RCC 7860 (cell line): ENCODE data around the gene MAP3K2.
A peak's percentile ranks its signal among the peaks of the same experiment; 100 is the strongest.

Experiments
- DNase-seq: peaks from one replicate; pipeline ENCODE4 v3.0.0-alpha.2; 2015; ENCODE audit warnings: low spot score
- FAIRE-seq: peaks from 2 replicates; lab custom pipeline; 2012; peaks lifted over from hg19 to GRCh38; lab: Jason Lieb, UNC

Gene MAP3K2

GRCh38 chr2:127386764-127387654, 766 bp downstream of the MAP3K2 start:
- FAIRE-seq (no peak), DNase-seq (peak; percentile 75)

DNA sequence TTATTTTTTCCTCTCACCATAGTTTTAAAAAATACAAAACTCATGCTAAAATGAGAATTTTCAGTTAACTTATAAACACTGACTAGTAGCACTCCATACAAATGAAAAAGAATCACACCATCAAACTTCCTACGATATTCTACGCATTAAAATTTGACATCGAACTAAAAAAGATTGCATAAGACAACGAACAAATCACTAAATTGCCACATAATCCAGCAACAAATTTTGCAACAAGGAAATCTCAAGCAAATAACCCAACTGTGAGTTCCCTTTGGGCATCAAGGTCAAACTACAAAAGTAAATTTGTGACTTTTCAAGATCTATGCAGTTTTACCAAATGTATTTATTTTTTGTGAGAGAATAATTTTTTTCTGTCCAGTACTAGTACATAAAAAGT, 1.5 kb downstream of the MAP3K2 start:
- no peak for FAIRE-seq

GRCh38 chr2:127384529-127384928, 3.2 kb downstream of the MAP3K2 start:
- FAIRE-seq: no peak
- no peak for DNase-seq

More for the DNA sequence above, 1.5 kb downstream of the MAP3K2 start:
- no peak for DNase-seq

GRCh38 chr2:127382831-127383230, 4.9 kb downstream of the MAP3K2 start:
- FAIRE-seq: no peak
- no peak for DNase-seq

DNA sequence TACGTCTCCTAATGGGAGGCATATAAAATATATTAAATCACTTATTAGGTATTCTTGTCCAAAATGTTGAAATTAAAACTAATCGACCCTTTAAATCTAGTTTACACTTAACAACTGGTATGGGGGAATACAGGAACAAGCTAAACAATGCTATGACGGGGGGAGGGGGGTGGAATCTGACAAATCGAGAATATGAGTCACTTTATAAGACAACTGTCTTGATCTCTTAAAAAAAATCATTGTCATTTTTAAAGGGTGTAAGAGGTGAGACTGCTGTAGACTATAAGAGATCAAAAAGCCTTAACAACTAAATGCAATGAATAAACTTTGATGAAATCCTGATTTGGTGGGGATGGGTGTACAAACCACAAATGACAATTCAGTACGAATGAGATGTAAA, 6.0 kb downstream of the MAP3K2 start:
- no peak for FAIRE-seq
- DNase-seq: no peak

- FAIRE-seq (no peak), DNase-seq (no peak)
Observed at GRCh38 chr2:127379712-127380355, 7.9 kb downstream of the MAP3K2 start.

DNA sequence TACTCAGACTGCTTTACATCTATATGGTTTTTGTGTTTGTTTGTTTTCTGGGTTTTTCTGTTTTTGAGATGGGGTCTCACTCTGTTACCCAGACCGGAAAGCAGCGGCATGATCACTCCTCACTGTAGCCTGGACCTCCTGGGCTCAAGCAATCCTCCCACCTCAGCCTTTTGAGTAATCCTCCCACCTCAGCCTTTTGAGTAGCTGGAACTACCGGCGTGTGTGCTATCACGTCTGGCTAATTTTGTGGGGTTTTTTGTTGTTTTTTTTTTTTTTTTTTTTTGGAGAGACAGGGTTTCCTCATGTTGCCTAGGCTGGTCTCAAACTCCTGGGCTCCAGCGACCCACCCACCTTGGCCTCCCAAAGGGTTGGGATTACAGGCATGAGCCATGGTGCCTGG, 9.1 kb downstream of the MAP3K2 start:
- DNase-seq: no peak
- FAIRE-seq: no peak

DNA sequence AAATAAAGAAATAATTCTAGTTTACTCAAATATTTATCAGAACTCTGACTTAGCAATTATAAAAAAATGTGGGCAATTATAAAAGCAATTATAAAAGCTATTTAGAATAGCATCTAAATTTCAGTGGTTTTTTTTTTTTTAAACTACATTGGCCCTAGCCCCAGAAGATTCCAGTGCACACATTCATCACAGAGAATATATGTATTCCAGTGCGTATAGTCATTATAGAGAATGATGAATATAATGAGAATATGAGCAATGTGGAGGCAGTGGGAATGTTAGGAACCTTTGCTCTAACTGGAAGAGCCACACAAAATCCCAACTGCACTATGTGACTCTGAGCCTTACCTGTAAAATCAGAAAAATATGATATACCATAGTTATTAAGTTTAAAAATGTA, 10.5 kb downstream of the MAP3K2 start:
- FAIRE-seq: no peak
- DNase-seq: no peak

- DNase-seq (no peak), FAIRE-seq (no peak)
Observed at GRCh38 chr2:127376257-127376656, 11.5 kb downstream of the MAP3K2 start.

GRCh38 chr2:127373362-127374083, 14.3 kb downstream of the MAP3K2 start:
- FAIRE-seq (no peak), DNase-seq (no peak)

- FAIRE-seq (no peak), DNase-seq (peak; percentile 35)
Observed at GRCh38 chr2:127371037-127371436, 16.7 kb downstream of the MAP3K2 start.

DNA sequence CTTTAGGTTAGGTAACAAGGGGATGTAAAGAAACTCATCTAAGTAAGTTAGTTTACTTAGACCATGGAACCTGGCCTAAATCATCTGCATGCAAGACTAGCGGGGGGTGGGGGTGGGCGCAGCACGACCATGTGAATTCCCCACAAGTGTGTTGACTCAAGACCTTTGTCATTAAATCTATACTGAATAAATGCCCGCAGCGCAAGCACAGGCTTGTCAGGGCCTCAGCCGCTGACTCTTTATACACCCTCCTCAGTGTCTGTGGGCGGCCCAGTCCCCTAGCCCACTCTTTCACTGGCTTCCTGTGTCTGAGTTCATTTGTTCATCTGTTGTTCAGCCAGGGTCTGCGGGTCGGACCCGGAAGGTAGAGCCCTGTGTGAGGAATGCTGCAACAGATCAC, 17.8 kb downstream of the MAP3K2 start:
- FAIRE-seq (no peak), DNase-seq (no peak)

DNA sequence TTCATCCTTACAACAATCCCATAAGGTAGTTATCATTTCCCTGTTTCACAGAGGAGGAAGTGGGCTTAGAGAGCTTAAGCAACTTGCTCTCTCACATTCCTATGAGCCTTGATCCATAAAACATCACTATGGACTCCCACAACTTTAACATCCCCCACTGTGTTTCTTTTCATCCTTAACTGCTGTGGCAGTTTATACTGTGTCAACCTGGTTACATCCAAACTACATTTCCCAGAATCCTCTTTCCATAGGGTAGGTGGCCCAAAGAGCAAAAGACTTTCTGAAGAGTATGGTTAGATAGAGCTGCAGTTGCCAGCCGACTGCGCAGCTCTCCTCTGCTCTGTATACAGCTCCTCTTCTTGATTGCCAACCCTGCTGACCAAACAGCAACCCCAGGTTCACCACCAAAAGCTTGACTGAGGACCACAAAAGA, 22.5 kb downstream of the MAP3K2 start:
- FAIRE-seq: peak; percentile 85
- peak; percentile 78 for DNase-seq

DNA sequence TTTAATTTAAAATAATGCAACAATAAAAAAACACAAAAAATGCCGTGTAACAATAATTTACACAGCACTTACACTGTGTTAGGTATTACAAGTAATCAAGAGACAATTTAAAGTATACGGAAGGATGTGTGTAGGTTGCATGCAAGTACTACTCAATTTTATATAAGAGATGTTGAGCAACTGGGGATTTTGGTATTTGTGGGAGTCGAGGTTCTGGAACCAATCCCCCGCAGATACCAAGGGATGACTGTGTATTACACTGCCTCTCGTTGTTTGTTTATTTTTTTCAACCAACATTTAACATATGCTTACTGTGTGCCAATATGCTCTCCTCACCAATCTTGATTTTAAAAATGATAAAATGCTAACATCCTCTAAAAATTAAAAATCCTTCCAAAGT, 24.8 kb downstream of the MAP3K2 start:
- DNase-seq (no peak), FAIRE-seq (no peak)

GRCh38 chr2:127361929-127362885, 25.6 kb downstream of the MAP3K2 start:
- FAIRE-seq (no peak), DNase-seq (no peak)

GRCh38 chr2:127360242-127360641, 27.5 kb downstream of the MAP3K2 start:
- FAIRE-seq: no peak
- DNase-seq: no peak

DNA sequence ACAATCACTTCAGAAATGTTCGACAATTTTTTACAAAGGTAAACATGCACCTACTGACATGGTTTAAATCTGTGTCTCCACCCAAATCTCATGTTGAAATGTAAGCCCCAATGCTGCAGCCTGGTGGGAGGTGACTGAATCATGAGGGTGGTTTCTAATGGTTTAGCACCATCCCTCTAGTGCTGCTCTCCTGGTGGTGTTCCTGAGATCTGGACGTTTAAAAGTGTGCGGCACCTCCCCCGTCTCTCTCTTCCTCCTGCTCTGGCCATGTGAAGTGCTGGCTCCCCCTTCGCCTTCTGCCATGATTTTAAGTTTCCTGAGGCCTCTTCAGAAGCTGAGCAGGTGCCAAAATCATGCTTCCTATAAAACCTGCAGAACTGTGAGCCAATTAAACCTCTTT, 28.3 kb downstream of the MAP3K2 start:
- no peak for FAIRE-seq
- DNase-seq: no peak

DNA sequence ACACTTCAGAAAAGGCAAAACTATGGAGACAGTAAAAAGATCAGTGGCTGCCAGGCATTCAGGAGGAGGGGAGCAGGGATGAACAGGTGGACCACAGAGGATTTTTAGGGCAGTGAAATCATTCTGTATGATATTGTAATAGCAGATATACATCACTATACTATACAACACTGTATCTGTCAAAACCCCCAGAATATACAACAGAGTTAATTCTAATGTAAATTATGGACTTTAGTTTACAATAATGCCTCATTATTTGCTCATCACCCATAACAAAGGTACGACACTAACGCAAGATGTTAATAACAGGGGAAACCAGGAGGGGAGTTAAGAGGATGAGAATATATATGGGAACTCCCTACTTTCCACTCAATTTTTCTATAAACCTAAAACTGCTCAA, 28.8 kb downstream of the MAP3K2 start:
- no peak for FAIRE-seq
- no peak for DNase-seq

DNA sequence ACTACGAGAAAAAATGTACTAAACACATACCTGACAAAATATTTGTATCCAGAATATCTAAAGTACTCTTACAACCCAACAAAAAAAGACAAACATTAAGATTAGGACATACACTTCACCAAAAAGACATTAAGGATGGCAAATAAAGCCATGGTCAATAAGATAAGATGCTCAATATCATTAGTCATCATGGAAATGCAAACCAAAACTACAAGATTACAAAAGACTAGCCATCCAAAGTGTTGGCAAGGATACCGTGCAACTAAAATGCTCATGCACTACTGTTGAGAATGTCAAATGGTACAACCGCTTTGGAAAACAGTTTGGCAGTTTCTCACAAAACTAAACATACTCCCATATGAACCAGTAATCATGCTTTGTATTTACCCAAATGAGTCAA, 29.7 kb downstream of the MAP3K2 start:
- DNase-seq (no peak), FAIRE-seq (no peak)

DNA sequence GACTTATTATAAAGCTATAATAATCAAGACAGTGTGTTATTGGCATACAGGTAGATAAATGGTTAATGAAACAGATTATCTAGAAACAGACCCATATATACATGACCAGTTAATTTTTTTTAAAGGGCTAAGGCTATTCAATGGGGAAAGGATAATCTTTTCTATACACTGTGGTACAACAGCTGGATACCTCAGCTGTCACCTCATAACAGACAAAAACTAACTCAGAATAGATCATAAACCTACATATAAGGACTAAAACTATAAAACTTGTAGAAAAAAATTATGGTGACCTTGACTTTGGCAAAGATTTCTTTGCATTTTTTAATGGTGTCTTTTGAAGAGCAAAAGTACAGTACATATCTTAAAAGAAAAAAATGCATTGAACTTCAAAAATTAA, 30.2 kb downstream of the MAP3K2 start:
- FAIRE-seq (no peak), DNase-seq (no peak)

GRCh38 chr2:127356531-127356930, 31.2 kb downstream of the MAP3K2 start:
- DNase-seq (no peak), FAIRE-seq (no peak)
